HepG2 (cell line): ENCODE measurements around the gene BET1. TPM values are rescaled to one million over a fixed set of nuclear protein-coding genes. Genes with fewer than 3 reads are reported as not detected.

Experiments
- BCL6 ChIP-seq: IDR thresholded peaks from 2 replicates; pipeline ENCODE4 v1.6.1; 2016; ENCODE audit warnings: missing genetic modification reagents, missing compliant biosample characterization
- CSRNP1 ChIP-seq: sonication (generic); formaldehyde crosslinking; IDR thresholded peaks from 2 replicates; pipeline ENCODE4 v1.8.1; 2023; ENCODE audit warnings: mild to moderate bottlenecking, missing genetic modification reagents
- HNF4A ChIP-seq: sonication (generic); formaldehyde crosslinking; IDR thresholded peaks from 2 replicates; pipeline ENCODE4 v1.4.0; 2020; ENCODE audit warnings: missing genetic modification reagents
- MED13 ChIP-seq: sonication (generic); formaldehyde crosslinking; IDR thresholded peaks from 2 replicates; pipeline ENCODE4 v1.5.0; 2020; ENCODE audit warnings: missing genetic modification reagents
- MEF2D ChIP-seq: sonication (generic); formaldehyde crosslinking; IDR thresholded peaks from 2 replicates; pipeline ENCODE4 v1.5.1; 2020; ENCODE audit warnings: mild to moderate bottlenecking, missing genetic modification reagents
- MLX ChIP-seq: IDR thresholded peaks from 2 replicates; pipeline ENCODE4 v1.6.1; 2016
- NFYC ChIP-seq: IDR thresholded peaks from 2 replicates; pipeline ENCODE4 v1.6.1; 2016; ENCODE audit warnings: missing genetic modification reagents, missing compliant biosample characterization
- POLR2A ChIP-seq, 2 experiments: IDR thresholded peaks; 2 replicates each; pipeline ENCODE4 v1.6.1; 2011; ENCODE audit warnings: low read depth in 2 of 2, low read length in 2 of 2, mild to moderate bottlenecking in 1 of 2, moderate library complexity in 1 of 2; ENCODE audit not compliant: insufficient read depth in 1 of 2
- RARG ChIP-seq: sonication (generic); formaldehyde crosslinking; IDR thresholded peaks from 2 replicates; pipeline ENCODE4 v1.4.0; 2020; ENCODE audit warnings: low read depth, mild to moderate bottlenecking, missing genetic modification reagents
- RORA ChIP-seq: sonication (generic); formaldehyde crosslinking; IDR thresholded peaks from 2 replicates; pipeline ENCODE4 v1.5.0; 2020; ENCODE audit warnings: mild to moderate bottlenecking, missing genetic modification reagents, moderate library complexity
- SOX5 ChIP-seq: IDR thresholded peaks from 2 replicates; pipeline ENCODE4 v1.6.1; 2016; ENCODE audit warnings: borderline replicate concordance
- TBL1XR1 ChIP-seq: fragments of 150-350 bp; IDR thresholded peaks from 2 replicates; pipeline ENCODE4 v1.6.1; 2014; ENCODE audit warnings: borderline replicate concordance, low read length; ENCODE audit not compliant: partially characterized antibody
- TBX3 ChIP-seq: fragments of 450-650 bp; IDR thresholded peaks from 2 replicates; pipeline ENCODE4 v1.6.1; 2017; ENCODE audit warnings: antibody characterized with exemption, mild to moderate bottlenecking, inconsistent platforms, borderline replicate concordance
- ZBTB10 ChIP-seq: sonication (generic); formaldehyde crosslinking; IDR thresholded peaks from 2 replicates; pipeline ENCODE4 v1.4.0; 2020; ENCODE audit warnings: missing genetic modification reagents, borderline replicate concordance
- ZBTB21 ChIP-seq: sonication (generic); formaldehyde crosslinking; IDR thresholded peaks from 2 replicates; pipeline ENCODE4 v1.4.0; 2020; ENCODE audit warnings: missing genetic modification reagents
- ZFP41 ChIP-seq: sonication (generic); formaldehyde crosslinking; IDR thresholded peaks from 2 replicates; pipeline ENCODE4 v1.4.0; 2020; ENCODE audit warnings: mild to moderate bottlenecking, missing genetic modification reagents, borderline replicate concordance
- ZNF138 ChIP-seq: sonication (generic); formaldehyde crosslinking; IDR thresholded peaks from 2 replicates; pipeline ENCODE4 v1.5.0; 2020; ENCODE audit warnings: mild to moderate bottlenecking, low read depth, missing genetic modification reagents
- ZNF224 ChIP-seq: sonication (generic); formaldehyde crosslinking; IDR thresholded peaks from 2 replicates; pipeline ENCODE4 v1.5.0; 2020; ENCODE audit warnings: mild to moderate bottlenecking, missing genetic modification reagents
- ZNF232 ChIP-seq: sonication (generic); formaldehyde crosslinking; IDR thresholded peaks from 2 replicates; pipeline ENCODE4 v1.4.0; 2020; ENCODE audit warnings: missing genetic modification reagents, borderline replicate concordance
- ZNF251 ChIP-seq: sonication (generic); formaldehyde crosslinking; IDR thresholded peaks from 2 replicates; pipeline ENCODE4 v1.9.0; 2021; ENCODE audit warnings: mild to moderate bottlenecking, missing genetic modification reagents
- ZNF33B ChIP-seq: sonication (generic); formaldehyde crosslinking; IDR thresholded peaks from 2 replicates; pipeline ENCODE4 v1.5.1; 2020; ENCODE audit warnings: mild to moderate bottlenecking, missing genetic modification reagents
- ZNF414 ChIP-seq: sonication (generic); formaldehyde crosslinking; IDR thresholded peaks from 2 replicates; pipeline ENCODE4 v1.5.0; 2020; ENCODE audit warnings: missing genetic modification reagents
- ZNF460 ChIP-seq: sonication (generic); formaldehyde crosslinking; IDR thresholded peaks from 2 replicates; pipeline ENCODE4 v1.5.1; 2020; ENCODE audit warnings: missing genetic modification reagents, mild to moderate bottlenecking, borderline replicate concordance
- ZNF703 ChIP-seq: sonication (generic); formaldehyde crosslinking; IDR thresholded peaks from 2 replicates; pipeline ENCODE4 v1.5.1; 2020; ENCODE audit warnings: missing genetic modification reagents, mild to moderate bottlenecking, moderate library complexity, borderline replicate concordance
- polyA plus RNA-seq, 8 experiments: library from polyadenylated mRNA; depleted of rRNA in 3 of 8; stranded (reverse) in 7 of 8; unstranded in 1 of 8; fragments of >200 nt; fragmentation: Illumina TruSeq in 4 of 8; extraction: Trizol in 4 of 8; gene quantifications; 2 replicates each; pipeline versions ENCODE4 v1.2.1 to v1.2.3, GENCODE V29; 2011 to 2016; ENCODE audit warnings: low read depth in 4 of 8, missing spikeins in 1 of 8, mixed read lengths in 1 of 8; ENCODE audit not compliant: insufficient read depth in 1 of 8
- total RNA-seq, 5 experiments: library from RNA; depleted of rRNA; stranded (reverse); fragments of >200 nt; fragmentation: Illumina TruSeq; extraction: Trizol; gene quantifications; 2 replicates each; pipeline ENCODE4 v1.2.3, GENCODE V29; 2016; ENCODE audit warnings: low read depth in 1 of 5

The BET1 gene
- total and polyA plus RNA-seq, 2 of the 13 experiments (the other 11 are each of a cell fraction or from before 2014, with no cell fraction given) = 23.8 to 33.7 TPM

- TF ChIP-seq CSRNP1 (CRISPR knock-in tag) = no peak
- peak; percentile 53; the same call in 1 of the 2 replicates for TF ChIP-seq ZBTB21 (CRISPR knock-in tag)
- no peak; the same call in 1 of the 2 replicates for TF ChIP-seq TBX3
- peak; percentile 91 for TF ChIP-seq NFYC (CRISPR knock-in tag)
- TF ChIP-seq BCL6 (CRISPR knock-in tag) = peak; percentile 43; the same call in 1 of the 2 replicates
- TF ChIP-seq RARG (CRISPR knock-in tag) = peak; percentile 80; the same call in 1 of the 2 replicates
- no peak for TF ChIP-seq ZNF232 (CRISPR knock-in tag)
- TF ChIP-seq ZNF414 = no peak
- TF ChIP-seq MED13 (CRISPR knock-in tag) = 0 out of 2 replicates have a peak, but pooled peaks have one; percentile 50
- no peak for TF ChIP-seq ZBTB10 (CRISPR knock-in tag)
- TF ChIP-seq SOX5 (CRISPR knock-in tag) = 0 out of 2 replicates have a peak, but pooled peaks have one; percentile 5
- TF ChIP-seq MLX (CRISPR knock-in tag) = no peak
- TF ChIP-seq ZNF251 = no peak
- TF ChIP-seq TBL1XR1 = no peak
- TF ChIP-seq ZNF224 (CRISPR knock-in tag) = peak; percentile 71; the same call in 1 of the 2 replicates
- no peak for TF ChIP-seq ZNF33B (CRISPR knock-in tag)
- TF ChIP-seq MEF2D (CRISPR knock-in tag) = peak; percentile 51; the same call in 1 of the 2 replicates
- 0 out of 2 replicates have a peak, but pooled peaks have one; percentile 31 for TF ChIP-seq HNF4A (CRISPR knock-in tag)
- no peak for TF ChIP-seq RORA (CRISPR knock-in tag)
- TF ChIP-seq ZNF460 = no peak; the same call in 1 of the 2 replicates
- TF ChIP-seq ZFP41 (CRISPR knock-in tag) = 0 out of 2 replicates have a peak, but pooled peaks have one; percentile 45
- peak; percentile 60; the same call in 1 of the 2 replicates for TF ChIP-seq ZNF138
- 0 out of 2 replicates have a peak, but pooled peaks have one; percentile 41 for TF ChIP-seq ZNF703
- TF ChIP-seq POLR2A (IDR thresholded peaks at IDR 0.05; ENCODE audit: insufficient read depth in 1 of 2, low read depth in 2 of 2, low read length in 2 of 2) = peak; percentile 80 to 82
Measured at GRCh38 chr7:94004024-94004951, at the start of gene BET1 (continued).
